Stimulated activated CD4-positive, alpha-beta T cell treated with anti-CD3 and anti-CD28 coated beads, Interleukin-1b, Interleukin-23, amount 100 ng/mL, for 1 hour (primary cell): ENCODE measurements around the gene VAPA.
"Not testable (repeated sequence)": the region's sequence is repeated elsewhere in the genome, so short reads cannot be mapped to it uniquely, and the experiment has no call there.

Source experiments
- DNase-seq, 2 donors: peaks; one replicate each; pipeline ENCODE4 v3.0.0-alpha.2; 2020; ENCODE audit warnings: low read depth in 2 of 2

Gene VAPA

DNA sequence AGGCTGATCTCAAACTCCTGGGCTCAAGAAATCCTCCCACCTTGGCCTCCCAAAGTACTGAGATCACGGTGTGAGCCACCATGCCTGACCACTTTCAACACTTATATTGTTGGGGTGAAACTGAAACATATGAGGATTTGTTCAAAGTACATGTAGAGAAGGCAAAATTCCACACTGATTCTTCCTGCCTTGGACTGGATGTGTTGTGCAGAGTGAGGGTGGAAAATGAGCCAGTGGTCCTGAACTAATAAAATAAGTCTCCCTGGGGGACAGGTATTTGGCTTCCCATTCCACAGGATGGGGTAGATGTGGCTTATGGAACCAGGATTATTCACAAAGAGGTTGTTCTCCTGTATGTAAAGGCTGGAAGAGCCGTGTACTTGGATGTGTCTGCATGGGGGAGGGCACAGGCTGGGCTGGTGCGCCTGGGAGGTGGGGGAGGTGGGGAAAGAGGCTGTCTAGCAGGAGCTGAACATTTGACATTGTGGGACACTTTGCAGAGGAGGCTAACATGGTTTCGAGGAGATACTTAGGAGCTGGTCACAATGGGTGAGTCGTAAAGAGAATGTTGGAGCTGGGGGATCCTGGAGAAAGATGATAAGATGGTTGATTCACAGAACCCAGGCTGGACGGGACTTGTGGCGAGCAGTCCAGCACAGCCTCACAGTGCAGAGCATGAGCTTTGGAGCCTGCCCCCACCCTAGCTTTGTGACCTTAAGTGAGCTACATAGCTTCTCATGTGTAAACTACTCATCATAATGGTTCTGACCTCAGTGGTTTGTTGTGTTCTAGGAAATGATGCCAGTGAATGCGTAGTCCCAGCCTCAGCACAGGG lies 28.4 kb upstream of the VAPA start, which contains the start of gene TXNDC2:
TSS of gene TXNDC2 (plus strand) at position 804 of the 835 bp plus-strand sequence. CDS start 708 bp downstream, outside the sequence.
- no peak for DNase-seq

DNA sequence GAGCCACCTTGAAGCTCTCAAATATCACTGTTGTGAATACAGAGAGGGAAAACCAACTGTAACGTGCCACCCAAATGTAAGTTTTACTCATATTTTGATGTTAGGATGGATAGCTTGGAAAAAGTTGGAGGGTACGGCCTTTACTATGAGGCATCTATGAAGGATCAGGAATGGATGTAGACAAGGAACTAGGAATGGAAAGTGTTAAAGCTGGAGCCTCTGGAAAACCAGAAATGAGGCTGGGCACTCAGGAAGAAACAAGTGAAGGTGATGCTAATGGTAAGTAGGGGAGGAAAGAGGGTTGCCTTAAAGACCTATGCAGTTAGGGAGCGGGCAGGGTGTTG lies 27.8 kb upstream of the VAPA start:
- no peak for DNase-seq

DNA sequence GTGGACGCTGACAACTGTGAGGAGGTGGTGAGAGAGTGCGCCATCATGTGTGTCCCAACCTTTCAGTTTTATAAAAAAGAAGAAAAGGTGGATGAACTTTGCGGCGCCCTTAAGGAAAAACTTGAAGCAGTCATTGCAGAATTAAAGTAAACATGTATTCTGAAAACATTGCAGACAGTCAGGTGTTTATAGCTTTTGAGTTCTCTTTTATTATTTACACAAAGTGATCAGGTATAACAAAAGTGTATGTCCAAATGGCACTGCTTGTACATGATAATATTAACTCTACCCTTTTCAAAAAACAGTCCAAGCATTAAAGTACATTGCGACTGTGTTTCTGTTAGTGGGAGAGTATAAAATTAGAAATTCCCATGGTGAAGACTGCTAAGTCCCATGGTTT lies 25.8 kb upstream of the VAPA start:
- DNase-seq: no peak

DNA sequence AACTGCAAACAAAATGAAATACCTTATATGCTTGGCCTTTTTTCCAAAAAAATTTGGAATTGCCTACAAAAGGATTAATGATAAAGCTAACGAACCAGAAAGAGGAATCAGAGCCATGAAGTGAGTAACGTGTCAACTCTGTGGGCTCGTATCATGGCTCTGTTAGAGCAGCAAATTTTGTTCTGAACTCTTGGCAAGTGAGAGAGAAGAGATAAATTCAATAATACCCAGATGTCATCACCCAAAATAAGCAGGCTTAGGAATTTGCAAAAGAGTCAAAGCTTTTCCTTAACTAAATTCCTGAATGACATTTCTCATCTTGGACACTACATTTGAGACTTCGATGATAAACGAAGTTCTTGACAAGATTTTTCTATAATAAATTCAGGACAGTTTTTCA lies 23.6 kb upstream of the VAPA start:
- DNase-seq: no peak

DNA sequence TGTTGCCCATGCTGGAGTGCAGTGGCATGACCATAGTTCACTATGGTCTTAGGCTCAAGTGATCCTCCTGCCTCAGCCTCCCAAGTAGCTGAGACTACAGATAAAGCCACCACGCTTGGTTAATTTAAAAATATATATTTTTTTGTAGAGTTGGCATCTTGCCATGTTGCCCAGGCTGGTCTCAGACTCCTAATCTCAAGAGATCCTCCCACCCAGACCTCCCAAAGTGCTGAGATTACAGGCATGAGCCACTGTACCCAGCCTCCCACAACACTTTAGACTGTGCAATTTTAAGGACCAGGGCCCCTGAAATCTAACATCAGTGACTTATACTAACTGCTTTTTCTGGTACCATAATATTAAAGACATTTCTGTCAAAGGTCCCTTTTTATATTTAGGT lies 22.9 kb upstream of the VAPA start:
- no peak for DNase-seq

DNA sequence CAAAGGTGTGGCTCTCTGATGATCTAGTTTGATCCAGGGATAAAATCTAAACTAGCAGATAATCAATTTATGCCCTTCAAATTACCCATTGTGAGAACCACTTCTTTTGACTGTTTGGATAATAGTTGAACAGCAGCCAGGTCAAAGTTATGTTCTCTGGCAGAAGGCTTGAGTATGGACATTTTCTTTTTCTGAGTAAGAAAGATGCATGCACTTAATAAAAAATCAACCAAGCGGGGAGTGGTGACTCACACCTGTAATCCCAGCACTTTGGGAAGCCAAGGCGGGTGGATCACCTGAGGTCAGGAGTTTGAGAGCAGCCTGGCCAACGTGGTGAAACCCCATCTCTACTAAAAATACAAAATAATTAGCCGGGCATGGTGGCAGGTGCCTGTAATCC lies 22.3 kb upstream of the VAPA start:
- DNase-seq: not testable (repeated sequence)

DNA sequence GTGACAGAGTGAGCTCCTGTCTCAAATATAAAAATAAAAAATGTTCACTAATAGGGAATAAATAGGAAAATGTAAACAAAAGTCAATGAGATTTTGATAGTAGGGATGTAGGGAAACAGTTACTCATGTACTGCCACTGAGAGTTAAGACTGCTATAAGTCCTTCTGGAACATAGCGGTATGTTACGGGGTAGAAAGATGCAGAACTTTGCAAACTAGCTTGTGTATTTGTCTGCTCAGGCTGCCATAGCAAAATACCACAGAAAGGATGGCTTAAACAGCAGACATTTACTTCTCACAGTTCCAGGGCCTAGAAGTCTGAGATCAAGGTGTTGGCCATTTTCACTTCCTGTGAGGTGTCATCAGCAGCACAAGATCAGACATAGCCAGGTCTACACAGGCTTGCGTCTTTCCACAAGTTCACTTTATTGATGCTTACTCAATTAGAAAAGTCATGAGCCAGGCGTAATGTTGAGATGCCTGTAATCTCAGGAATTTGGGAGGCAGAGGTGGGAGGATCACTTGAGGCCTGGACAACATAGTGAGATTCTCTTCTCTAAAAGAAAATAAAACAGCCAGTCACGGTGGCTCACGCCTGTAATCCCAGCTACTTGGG lies 19.3 kb upstream of the VAPA start:
- no peak for DNase-seq

DNA sequence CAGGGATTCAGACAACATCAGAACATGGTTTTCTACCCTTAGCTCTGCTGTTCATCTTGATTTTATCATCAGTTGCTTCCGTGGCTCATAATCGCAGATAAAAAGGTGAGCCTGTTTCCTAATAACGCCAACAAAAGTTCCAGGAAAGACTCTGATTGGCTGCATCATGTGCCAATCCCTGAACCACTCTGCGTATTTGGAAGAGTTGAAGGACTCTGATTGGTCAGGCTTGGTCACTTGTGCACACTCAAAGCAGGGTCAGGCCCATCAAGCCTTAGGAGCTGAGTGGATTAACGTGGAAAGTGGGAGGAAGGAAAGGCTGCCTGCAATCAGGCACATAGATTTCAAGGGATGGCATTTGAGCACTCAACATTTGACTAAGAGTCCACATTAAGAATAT lies 16.7 kb upstream of the VAPA start:
- DNase-seq: no peak

DNA sequence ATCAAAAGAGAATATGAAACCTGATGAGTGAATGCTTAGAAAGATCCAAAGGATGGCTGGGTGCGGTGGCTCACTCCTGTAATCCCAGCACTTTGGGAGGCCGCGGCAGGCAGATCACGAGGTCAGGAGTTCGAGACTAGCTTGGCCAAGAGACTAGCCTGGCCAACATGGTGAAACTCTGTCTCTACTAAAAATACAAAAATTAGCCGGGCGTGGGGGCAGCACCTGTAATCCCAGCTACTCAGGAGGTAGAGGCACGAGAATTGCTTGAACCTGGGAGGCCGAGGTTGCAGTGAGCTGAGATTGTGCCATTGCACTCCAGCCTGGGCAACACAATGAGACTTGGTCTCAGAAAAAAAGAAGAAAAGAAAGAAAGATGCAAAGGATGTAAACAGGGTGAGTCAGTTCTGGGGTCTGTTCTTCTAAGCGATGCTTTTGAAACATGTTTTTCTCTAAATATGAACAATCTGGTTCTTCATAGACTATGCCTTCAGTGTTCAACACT lies 16.0 kb upstream of the VAPA start:
- DNase-seq: not testable (repeated sequence)

DNA sequence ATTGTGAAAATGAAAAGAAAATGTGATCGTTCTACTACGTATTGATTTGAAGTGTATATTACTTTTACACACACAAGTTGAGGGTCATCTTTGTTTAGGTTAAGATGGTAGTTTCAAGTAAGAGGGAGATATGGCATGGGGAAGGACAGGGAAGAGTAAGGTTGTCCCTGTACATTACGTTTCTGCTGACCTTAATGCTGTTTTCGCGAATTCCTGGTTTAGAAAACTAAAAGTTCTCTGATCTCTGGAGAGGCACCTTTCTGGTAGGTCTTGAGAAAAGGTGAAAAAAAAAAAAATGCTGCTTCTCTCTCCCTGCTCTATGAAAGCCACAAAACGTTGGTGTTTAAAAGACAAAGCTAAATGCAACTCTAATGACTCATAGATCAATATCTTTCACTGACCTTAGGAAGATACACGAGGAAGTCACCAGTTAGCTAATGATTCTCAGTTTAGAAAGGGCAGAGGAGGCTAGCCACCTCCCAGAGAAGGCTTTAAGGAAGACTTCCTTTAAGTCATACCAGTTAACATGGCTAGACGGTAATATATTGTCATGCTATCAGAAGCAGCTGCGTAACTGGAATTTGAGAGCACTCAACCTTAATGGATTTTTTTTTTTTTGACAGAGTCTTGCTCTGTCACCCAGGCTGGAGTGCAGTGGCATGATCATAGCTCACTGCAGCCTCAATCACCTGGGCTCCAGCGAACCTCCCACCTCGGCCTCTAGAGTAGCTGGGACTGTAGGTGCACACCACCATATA lies 14.8 kb upstream of the VAPA start:
- DNase-seq: no peak

DNA sequence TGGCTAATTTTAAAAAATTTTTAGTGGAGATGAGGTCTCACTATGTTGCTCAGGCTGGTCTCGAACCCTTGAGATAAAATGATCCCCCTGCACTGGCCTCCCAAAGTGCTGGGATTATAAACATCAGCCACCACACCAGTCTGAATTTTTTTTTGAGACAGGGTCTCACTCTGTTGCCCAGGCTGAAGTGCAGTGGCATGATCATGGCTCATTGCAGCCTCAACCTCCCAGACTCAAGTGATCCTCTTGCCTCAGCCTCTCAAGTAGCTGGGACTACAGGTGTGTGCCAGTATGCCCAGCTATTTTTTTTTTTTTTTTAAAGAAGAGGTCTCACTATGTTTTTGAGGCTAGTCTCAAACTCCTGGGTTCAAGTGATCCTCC lies 14.3 kb upstream of the VAPA start:
- not testable (repeated sequence) for DNase-seq

DNA sequence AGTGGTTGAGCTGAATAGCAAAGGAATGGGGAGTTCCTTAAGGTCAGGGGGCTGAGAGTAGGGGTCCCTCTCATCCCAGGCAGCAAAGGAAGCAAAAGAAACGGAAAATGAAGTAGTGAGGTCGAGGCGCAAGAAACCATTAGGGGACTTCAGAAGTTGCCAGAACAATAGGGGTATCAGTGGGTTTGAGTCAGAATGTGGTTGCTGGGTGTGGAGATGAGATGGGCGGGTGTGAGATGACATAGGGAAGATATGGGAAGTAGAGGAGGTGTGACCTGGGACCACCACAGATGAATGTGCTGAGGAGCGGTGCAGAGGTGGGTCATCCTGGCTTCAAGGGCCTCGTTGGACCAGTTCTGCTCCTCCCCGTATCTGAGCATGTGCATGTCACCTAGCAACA lies 13.1 kb upstream of the VAPA start:
- DNase-seq: no peak

DNA sequence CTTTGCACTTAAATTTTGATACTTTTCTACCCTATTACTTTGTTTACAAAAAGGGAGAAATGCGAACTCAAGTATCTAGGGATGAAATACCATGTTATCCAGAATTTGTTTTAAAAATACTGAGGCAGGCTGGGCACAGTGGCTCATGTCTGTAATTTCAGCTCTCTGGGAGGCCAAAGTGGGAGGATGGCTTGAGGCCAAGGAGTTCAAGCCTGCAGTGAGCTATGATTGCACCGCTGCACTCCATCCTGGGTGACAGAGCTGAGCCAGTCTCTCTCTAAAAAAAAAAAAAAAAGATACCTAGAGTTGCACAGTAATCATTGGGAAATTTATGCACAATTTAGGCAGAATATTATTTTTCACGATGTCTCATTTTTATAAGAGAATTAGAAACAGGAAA lies 12.4 kb upstream of the VAPA start:
- no peak for DNase-seq

DNA sequence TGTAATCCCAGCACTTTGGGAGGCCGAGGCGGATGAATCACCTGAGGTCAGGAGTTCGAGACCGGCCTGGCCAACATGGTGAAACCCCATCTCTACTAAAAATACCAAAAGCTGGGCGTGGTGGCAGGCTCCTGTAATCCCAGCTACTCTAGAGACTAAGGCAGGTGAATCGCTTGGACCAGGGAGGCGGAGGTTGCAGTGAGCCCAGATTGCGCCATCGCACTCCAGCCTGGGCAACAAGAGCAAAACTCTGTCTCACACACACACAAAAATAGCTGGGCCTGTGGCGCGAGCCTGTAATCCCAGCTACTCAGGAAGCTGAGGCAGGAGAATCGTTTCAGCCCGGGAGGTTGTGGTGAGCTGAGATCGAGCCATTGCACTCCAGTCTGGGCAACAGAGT lies 11.6 kb upstream of the VAPA start:
- not testable (repeated sequence) for DNase-seq

DNA sequence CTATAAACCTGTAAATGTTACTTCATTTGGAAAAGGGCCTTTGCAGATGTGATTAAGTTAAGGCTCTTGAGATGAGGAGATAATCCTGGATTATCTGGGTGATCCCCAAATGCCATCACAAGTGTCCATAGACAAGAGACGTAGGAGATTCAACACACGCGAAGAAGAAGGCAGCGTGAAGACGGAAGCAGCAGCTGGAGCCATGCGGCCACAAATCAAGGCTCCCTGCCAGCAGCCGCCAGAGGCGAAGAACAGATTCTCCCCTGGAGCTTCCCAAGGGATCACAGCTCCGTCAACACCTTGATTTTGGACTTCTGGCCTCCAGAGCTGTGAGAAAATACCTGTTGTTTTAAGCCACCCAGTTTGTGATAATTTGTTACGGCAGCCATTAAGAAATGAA lies 11.0 kb upstream of the VAPA start:
- no peak for DNase-seq

DNA sequence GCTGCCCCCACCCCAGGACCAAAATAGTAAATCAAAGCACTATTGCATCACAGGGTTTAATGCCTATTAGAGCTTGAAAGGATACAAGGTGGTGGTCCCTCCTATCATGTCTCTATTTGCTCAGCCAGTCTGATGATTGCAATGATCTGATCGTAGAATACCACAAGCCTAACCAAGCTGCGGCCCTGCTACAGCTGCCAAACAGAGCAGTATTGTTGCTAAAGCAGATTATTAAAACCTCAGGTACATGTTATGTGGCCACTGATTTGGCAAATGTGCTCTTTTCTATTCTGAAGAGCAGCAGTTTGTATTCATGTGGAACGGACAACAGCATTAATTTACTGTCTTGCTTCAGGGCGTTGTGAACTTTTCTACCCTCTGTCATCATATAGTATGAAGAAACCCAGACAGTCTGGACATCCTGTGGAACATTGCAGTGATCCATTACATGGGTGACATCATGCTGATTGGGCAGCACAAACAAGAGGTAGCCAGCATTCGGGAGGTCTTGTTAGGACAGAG lies 8.4 kb upstream of the VAPA start:
- no peak for DNase-seq

DNA sequence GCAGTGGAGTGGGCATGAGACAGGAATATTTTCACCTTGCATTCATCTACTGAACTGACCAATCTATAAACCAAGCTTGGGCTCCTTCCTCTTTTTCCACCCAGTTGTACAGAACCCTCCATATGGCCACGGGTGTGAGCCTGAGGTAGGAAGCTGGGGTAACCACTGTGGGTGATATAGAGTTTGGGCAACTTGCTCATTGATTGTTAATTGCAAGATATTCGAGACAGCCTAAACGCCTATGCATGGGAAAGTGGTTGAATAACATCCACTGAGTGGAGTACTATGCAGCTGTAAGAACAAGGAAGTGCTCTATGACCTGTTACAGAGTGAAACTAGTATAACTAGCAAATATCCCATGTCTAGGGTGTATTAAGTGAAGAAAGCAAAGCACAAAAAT lies 7.3 kb upstream of the VAPA start:
- no peak for DNase-seq

DNA sequence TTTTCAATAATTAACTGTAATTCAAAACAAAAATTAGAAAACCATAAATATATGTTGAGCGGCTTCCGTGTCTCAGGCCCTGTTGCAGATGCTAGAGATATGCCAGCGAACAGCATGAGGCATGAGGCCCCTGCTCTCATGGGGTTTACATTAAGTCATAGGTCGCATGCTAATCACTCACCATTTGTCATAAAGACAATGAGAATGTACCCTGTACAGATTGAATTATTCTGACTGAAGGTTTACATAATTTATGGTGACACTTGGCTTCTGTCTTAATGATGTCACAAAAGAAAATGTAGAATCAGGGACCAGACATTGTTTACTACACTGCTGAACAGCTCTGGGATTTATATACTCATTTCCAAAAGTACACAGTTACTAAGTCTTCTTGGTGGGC lies 5.9 kb upstream of the VAPA start:
- DNase-seq: no peak

DNA sequence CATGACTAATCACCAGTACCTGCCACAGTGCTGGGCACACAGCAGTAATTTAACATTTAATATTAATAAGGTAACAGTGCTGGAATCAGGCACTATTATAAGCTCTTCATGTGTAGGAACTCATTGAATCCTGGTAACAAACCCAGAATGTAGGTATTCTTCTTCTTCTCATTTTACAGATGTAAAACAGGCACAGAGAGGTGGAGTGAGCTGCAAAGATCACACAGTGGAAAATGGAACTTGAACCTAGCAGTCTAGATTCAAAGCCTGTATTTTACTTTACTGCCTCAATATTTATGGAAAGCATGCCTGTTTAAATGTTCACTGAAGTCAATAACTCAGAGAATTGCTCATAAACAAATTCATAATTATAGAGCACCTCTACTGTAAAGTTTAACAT lies 3.7 kb upstream of the VAPA start:
- no peak for DNase-seq

DNA sequence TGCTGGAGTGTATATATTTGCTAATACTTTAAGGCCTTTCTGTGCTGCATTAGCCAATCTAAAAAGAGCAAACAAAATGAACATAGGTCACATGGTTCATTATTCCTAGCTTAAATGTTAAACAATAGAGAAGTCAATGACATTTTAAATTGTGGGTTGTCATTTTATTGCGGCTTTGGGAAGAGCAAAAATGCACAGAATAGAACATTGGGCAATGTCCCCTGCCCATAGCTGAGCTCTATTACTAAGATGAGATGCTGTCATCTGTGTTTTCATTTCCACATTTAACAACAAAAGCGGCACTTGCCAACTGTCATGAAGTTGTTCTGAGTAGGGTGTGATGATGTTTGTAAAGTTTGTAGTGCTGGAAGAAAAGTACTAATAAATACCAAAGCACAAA lies 3.2 kb upstream of the VAPA start:
- no peak for DNase-seq

DNA sequence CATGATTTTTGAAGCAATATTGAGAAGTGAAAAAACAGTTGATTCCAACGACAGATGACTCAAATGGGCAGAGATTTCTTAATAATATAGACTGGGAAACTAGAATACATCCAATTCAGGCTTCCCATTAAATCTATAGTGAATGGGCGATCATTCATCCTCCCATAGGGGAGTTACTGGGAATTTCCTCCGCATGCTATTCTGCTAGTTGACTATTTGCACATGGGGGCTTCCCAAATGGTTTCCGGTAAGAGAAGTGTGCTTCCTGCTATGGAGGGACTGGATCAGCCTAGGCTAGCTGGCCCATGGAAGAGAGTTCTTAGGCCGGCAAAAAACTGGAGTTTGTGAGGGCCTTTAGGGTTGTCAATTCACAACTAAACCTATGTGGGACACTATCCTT lies 2.6 kb upstream of the VAPA start:
- no peak for DNase-seq

DNA sequence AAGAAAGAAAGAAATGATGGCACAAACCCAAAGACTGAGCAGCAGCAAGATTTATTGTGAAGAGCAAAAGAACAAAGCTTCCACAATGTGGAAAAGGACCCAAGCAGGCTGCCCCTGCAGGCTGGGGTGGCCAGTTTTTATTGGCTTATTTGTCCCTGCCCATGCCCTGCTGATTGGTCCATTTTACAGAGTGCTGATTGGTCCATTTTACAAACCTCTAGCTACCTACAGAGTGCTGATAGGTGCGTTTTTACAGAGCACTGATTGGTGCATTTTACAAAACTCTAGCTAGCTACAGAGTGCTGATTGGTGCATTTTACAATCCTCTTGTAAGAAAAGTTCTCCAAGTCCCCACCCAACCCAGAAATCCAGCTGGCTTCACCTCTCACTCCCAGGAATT lies 1.5 kb upstream of the VAPA start:
- not testable (repeated sequence) for DNase-seq

DNA sequence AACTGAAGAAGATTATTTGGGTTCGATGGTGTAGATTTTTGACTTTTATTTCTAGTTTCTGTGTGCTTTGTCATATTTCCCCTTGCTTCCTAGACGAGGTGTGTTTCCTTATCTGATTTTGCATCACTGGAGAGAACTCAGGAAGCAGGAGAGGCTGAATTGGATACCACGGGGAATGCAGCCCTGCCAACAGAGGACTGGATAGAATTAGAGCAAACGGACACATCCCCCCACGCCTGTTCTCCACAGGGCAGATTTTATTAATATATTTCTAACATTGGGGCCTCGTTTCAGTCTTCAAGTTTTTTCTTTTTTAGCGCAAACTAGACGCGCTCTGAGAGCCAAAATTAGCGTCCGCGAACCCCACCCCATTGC lies 678 bp upstream of the VAPA start:
- DNase-seq: no peak
